AG08396 (cell line): ENCODE results near the gene MRI1.

Experiments
- DNase-seq: peaks from one replicate; pipeline ENCODE4 v3.0.0; 2012; ENCODE audit warnings: low spot score, mixed read lengths

MRI1 gene

GRCh38 chr19:13794757-13795589 lies 30.7 kb downstream of the MRI1 start, which contains the start of gene ZSWIM4:
Gene ZSWIM4, plus strand, starts transcription at chr19:13795443. Its CDS starts 206 bp downstream, at chr19:13795649.
- DNase-seq: peak; percentile 98

GRCh38 chr19:13795595-13796300 lies 31.4 kb downstream of the MRI1 start:
- DNase-seq: no peak

- DNase-seq: peak; percentile 92
These were observed 32.2 kb downstream of the MRI1 start for GRCh38 chr19:13796301-13797057.

GRCh38 chr19:13797058-13797440 lies 32.7 kb downstream of the MRI1 start:
- no peak for DNase-seq

- no peak for DNase-seq
These were observed 33.5 kb downstream of the MRI1 start for GRCh38 chr19:13797870-13798269.

GRCh38 chr19:13799669-13800068 lies 35.3 kb downstream of the MRI1 start:
- no peak for DNase-seq

- DNase-seq: no peak
These were observed 38.7 kb downstream of the MRI1 start for GRCh38 chr19:13803038-13803437.

GRCh38 chr19:13804830-13805683 lies 40.7 kb downstream of the MRI1 start:
- no peak for DNase-seq

GRCh38 chr19:13806728-13807127 lies 42.4 kb downstream of the MRI1 start:
- no peak for DNase-seq

GRCh38 chr19:13807421-13808021 lies 43.2 kb downstream of the MRI1 start:
- DNase-seq: no peak

GRCh38 chr19:13808856-13809255 lies 44.5 kb downstream of the MRI1 start:
- DNase-seq: no peak

- DNase-seq: no peak
These were observed 48.2 kb downstream of the MRI1 start for GRCh38 chr19:13812544-13812943.

- DNase-seq: no peak
These were observed 48.8 kb downstream of the MRI1 start for GRCh38 chr19:13813147-13813546.

GRCh38 chr19:13814550-13814949 lies 50.2 kb downstream of the MRI1 start:
- no peak for DNase-seq

GRCh38 chr19:13817018-13817614 lies 52.8 kb downstream of the MRI1 start:
- DNase-seq: no peak

GRCh38 chr19:13817615-13818371 lies 53.5 kb downstream of the MRI1 start:
- DNase-seq: no peak

GRCh38 chr19:13819238-13819637 lies 54.9 kb downstream of the MRI1 start:
- DNase-seq: no peak

GRCh38 chr19:13821292-13821691 lies 57.0 kb downstream of the MRI1 start:
- no peak for DNase-seq

- DNase-seq: no peak
These were observed 58.9 kb downstream of the MRI1 start for GRCh38 chr19:13823256-13823655.
